ENCODE measurements around the gene SNRPE.

SNRPE gene

GRCh38 chr1:203898458-203899352, 37.3 kb downstream of the SNRPE start:
- Histone ChIP-seq H4K20me1 (ENCODE audit: insufficient read depth, low read length, poor library complexity, severe bottlenecking) (no peaks in the 10 kb centered on the region), H3K9me3 (ENCODE audit: insufficient read depth, low read depth, low read length) (no peaks in the 10 kb centered on the region), H3F3A (ENCODE audit: low read depth) (no peaks in the 10 kb centered on the region), H3K4me1 (ENCODE audit: insufficient read depth, low read length, poor library complexity, severe bottlenecking) (no peaks in the 10 kb centered on the region), H3K4me3 (ENCODE audit: low read length, poor library complexity, severe bottlenecking) (no peak overlapping the region), H3K79me2 (ENCODE audit: insufficient read depth, low read length) (no peaks in the 10 kb centered on the region), H3K9ac (ENCODE audit: low read depth, low read length, poor library complexity, severe bottlenecking) (no peak overlapping the region), H2AFZ (ENCODE audit: low read length) (peak overlapping the region; percentile 27; the same call in 1 of the 2 replicates), H3K4me2 (ENCODE audit: low read depth, low read length, poor library complexity, severe bottlenecking) (no peak overlapping the region), H3K36me3 (ENCODE audit: insufficient read depth, low read length) (no peaks in the 10 kb centered on the region), H3K27me3 (ENCODE audit: insufficient read depth, low read length, poor library complexity, severe bottlenecking) (no peaks in the 10 kb centered on the region), H3K9me2 (replicated peaks; ENCODE audit: low read depth, low read length) (no peaks in the 10 kb centered on the region)
- TF ChIP-seq CTCF (conservative IDR thresholded peaks at IDR 0.05; ENCODE audit: low read length) (no peak), EZH2phosphoT487 (IDR thresholded peaks at IDR 0.05; ENCODE audit: borderline replicate concordance) (no peak)

- Histone ChIP-seq H3K36me3 (ENCODE audit: insufficient read depth, low read length) (no peaks in the 10 kb centered on the region), H3K9me2 (replicated peaks; ENCODE audit: low read depth, low read length) (no peaks in the 10 kb centered on the region), H3K4me1 (ENCODE audit: insufficient read depth, low read length, poor library complexity, severe bottlenecking) (no peaks in the 10 kb centered on the region)
Observed at GRCh38 chr1:203899353-203899716, 37.9 kb downstream of the SNRPE start.

GRCh38 chr1:203899869-203900714, 38.7 kb downstream of the SNRPE start:
- H4K20me1 ChIP-seq (ENCODE audit: insufficient read depth, low read length, poor library complexity, severe bottlenecking), result no peaks in the 10 kb centered on the region
- H3K79me2 ChIP-seq (ENCODE audit: insufficient read depth, low read length), result no peaks in the 10 kb centered on the region
- H3K9me2 ChIP-seq (replicated peaks; ENCODE audit: low read depth, low read length), result no peaks in the 10 kb centered on the region
- no peak for TF ChIP-seq CTCF (conservative IDR thresholded peaks at IDR 0.05; ENCODE audit: low read length)
- no peak for TF ChIP-seq EZH2phosphoT487 (IDR thresholded peaks at IDR 0.05; ENCODE audit: borderline replicate concordance)
- H3K9ac ChIP-seq (ENCODE audit: low read depth, low read length, poor library complexity, severe bottlenecking), result no peak overlapping the region
- no peak overlapping the region for H2AFZ ChIP-seq (ENCODE audit: low read length)
- no peaks in the 10 kb centered on the region for H3K36me3 ChIP-seq (ENCODE audit: insufficient read depth, low read length)
- no peaks in the 10 kb centered on the region for H3K9me3 ChIP-seq (ENCODE audit: insufficient read depth, low read depth, low read length)
- no peaks in the 10 kb centered on the region for H3K27me3 ChIP-seq (ENCODE audit: insufficient read depth, low read length, poor library complexity, severe bottlenecking)
- H3K4me1 ChIP-seq (ENCODE audit: insufficient read depth, low read length, poor library complexity, severe bottlenecking), result no peaks in the 10 kb centered on the region
- no peak overlapping the region for H3K4me3 ChIP-seq (ENCODE audit: low read length, poor library complexity, severe bottlenecking)
- H3K4me2 ChIP-seq (ENCODE audit: low read depth, low read length, poor library complexity, severe bottlenecking), result no peak overlapping the region
- no peaks in the 10 kb centered on the region for H3F3A ChIP-seq (ENCODE audit: low read depth)

More at GRCh38 chr1:203899353-203899716, 37.9 kb downstream of the SNRPE start:
- Histone ChIP-seq H3K27me3 (ENCODE audit: insufficient read depth, low read length, poor library complexity, severe bottlenecking) (no peaks in the 10 kb centered on the region), H4K20me1 (ENCODE audit: insufficient read depth, low read length, poor library complexity, severe bottlenecking) (no peaks in the 10 kb centered on the region), H3K9me3 (ENCODE audit: insufficient read depth, low read depth, low read length) (no peaks in the 10 kb centered on the region), H3K4me3 (ENCODE audit: low read length, poor library complexity, severe bottlenecking) (no peak overlapping the region), H3K4me2 (ENCODE audit: low read depth, low read length, poor library complexity, severe bottlenecking) (no peak overlapping the region), H3K9ac (ENCODE audit: low read depth, low read length, poor library complexity, severe bottlenecking) (no peak overlapping the region), H3K79me2 (ENCODE audit: insufficient read depth, low read length) (no peaks in the 10 kb centered on the region), H2AFZ (ENCODE audit: low read length) (no peak overlapping the region), H3F3A (ENCODE audit: low read depth) (no peaks in the 10 kb centered on the region)
- no peak for TF ChIP-seq CTCF (conservative IDR thresholded peaks at IDR 0.05; ENCODE audit: low read length)
- no peak for TF ChIP-seq EZH2phosphoT487 (IDR thresholded peaks at IDR 0.05; ENCODE audit: borderline replicate concordance)

Data from Loucy (cell line).